ENCODE measurements around the gene CHD6. TPM values are rescaled to one million over a fixed set of nuclear protein-coding genes. Genes with fewer than 3 reads are reported as not detected.

The CHD6 gene
- total and polyA plus RNA-seq, 4 donors = 31.5 to 81.0 (median 49.7) TPM

- WGBS (ENCODE audit: insufficient coverage) = 95% methylated on average over 11 of the region's 11 CpGs
- Histone ChIP-seq H3K4me3 (ENCODE audit: low read depth, low read length) (no peak overlapping the region), H3K36me3 (ENCODE audit: control insufficient read depth, insufficient read depth, low read length) (peaks cover 22% of the 10 kb centered on the region), H3K4me1 (ENCODE audit: control insufficient read depth, insufficient read depth, low read length) (peaks cover 6% of the 10 kb centered on the region), H3K9me3 (ENCODE audit: control insufficient read depth, insufficient read depth, low read length) (no peaks in the 10 kb centered on the region), H3K27ac (ENCODE audit: low read depth, low read length) (no peak overlapping the region), H3K27me3 (ENCODE audit: control insufficient read depth, insufficient read depth, low read length) (no peaks in the 10 kb centered on the region)
- DNase-seq (ENCODE audit: low read depth in 4 of 6, low spot score in 6 of 6) = no peak
Measured at GRCh38 chr20:41357424-41358163, 260.6 kb downstream of the CHD6 start.

GRCh38 chr20:41356951-41357350 lies 261.2 kb downstream of the CHD6 start:
- Histone ChIP-seq H3K27ac (ENCODE audit: low read depth, low read length) (no peak overlapping the region), H3K36me3 (ENCODE audit: control insufficient read depth, insufficient read depth, low read length) (peaks cover 16% of the 10 kb centered on the region), H3K9me3 (ENCODE audit: control insufficient read depth, insufficient read depth, low read length) (no peaks in the 10 kb centered on the region), H3K4me3 (ENCODE audit: low read depth, low read length) (no peak overlapping the region), H3K27me3 (ENCODE audit: control insufficient read depth, insufficient read depth, low read length) (no peaks in the 10 kb centered on the region), H3K4me1 (ENCODE audit: control insufficient read depth, insufficient read depth, low read length) (no peaks in the 10 kb centered on the region)
- WGBS (ENCODE audit: insufficient coverage) = 92% methylated on average over 9 of the region's 13 CpGs
- DNase-seq (ENCODE audit: low read depth in 4 of 6, low spot score in 6 of 6) = no peak

- Histone ChIP-seq H3K27ac (ENCODE audit: low read depth, low read length) (no peak overlapping the region), H3K4me1 (ENCODE audit: control insufficient read depth, insufficient read depth, low read length) (no peaks in the 10 kb centered on the region), H3K36me3 (ENCODE audit: control insufficient read depth, insufficient read depth, low read length) (peaks cover 5% of the 10 kb centered on the region), H3K9me3 (ENCODE audit: control insufficient read depth, insufficient read depth, low read length) (no peaks in the 10 kb centered on the region), H3K4me3 (ENCODE audit: low read depth, low read length) (no peak overlapping the region), H3K27me3 (ENCODE audit: control insufficient read depth, insufficient read depth, low read length) (no peaks in the 10 kb centered on the region)
- DNase-seq (ENCODE audit: low read depth in 4 of 6, low spot score in 6 of 6) = no peak
- 94% methylated on average over 2 of the region's 7 CpGs for WGBS (ENCODE audit: insufficient coverage)
Measured at GRCh38 chr20:41355598-41356203, 262.5 kb downstream of the CHD6 start.

- H3K4me1 ChIP-seq (ENCODE audit: control insufficient read depth, insufficient read depth, low read length) = no peaks in the 10 kb centered on the region
- no peaks in the 10 kb centered on the region for H3K9me3 ChIP-seq (ENCODE audit: control insufficient read depth, insufficient read depth, low read length)
- no peak overlapping the region for H3K27ac ChIP-seq (ENCODE audit: low read depth, low read length)
- DNase-seq (ENCODE audit: low read depth in 4 of 6, low spot score in 6 of 6) = no peak
- H3K36me3 ChIP-seq (ENCODE audit: control insufficient read depth, insufficient read depth, low read length) = peaks cover 5% of the 10 kb centered on the region
- 100% methylated on average over 3 of the region's 3 CpGs for WGBS (ENCODE audit: insufficient coverage)
- no peak overlapping the region for H3K4me3 ChIP-seq (ENCODE audit: low read depth, low read length)
- H3K27me3 ChIP-seq (ENCODE audit: control insufficient read depth, insufficient read depth, low read length) = no peaks in the 10 kb centered on the region
Measured at GRCh38 chr20:41355192-41355591, 263.0 kb downstream of the CHD6 start.

- no peak for DNase-seq (ENCODE audit: low read depth in 4 of 6, low spot score in 6 of 6)
- no peaks in the 10 kb centered on the region for H3K27me3 ChIP-seq (ENCODE audit: control insufficient read depth, insufficient read depth, low read length)
- H3K9me3 ChIP-seq (ENCODE audit: control insufficient read depth, insufficient read depth, low read length) = no peaks in the 10 kb centered on the region
- H3K4me3 ChIP-seq (ENCODE audit: low read depth, low read length) = no peak overlapping the region
- H3K4me1 ChIP-seq (ENCODE audit: control insufficient read depth, insufficient read depth, low read length) = no peaks in the 10 kb centered on the region
- no peak overlapping the region for H3K27ac ChIP-seq (ENCODE audit: low read depth, low read length)
- peaks cover 8% of the 10 kb centered on the region for H3K36me3 ChIP-seq (ENCODE audit: control insufficient read depth, insufficient read depth, low read length)
Measured at GRCh38 chr20:41353530-41353929, 264.6 kb downstream of the CHD6 start.

- no peak for DNase-seq (ENCODE audit: low read depth in 4 of 6, low spot score in 6 of 6)
- H3K9me3 ChIP-seq (ENCODE audit: control insufficient read depth, insufficient read depth, low read length) = no peaks in the 10 kb centered on the region
- H3K27ac ChIP-seq (ENCODE audit: low read depth, low read length) = no peak overlapping the region
- 76% methylated on average over 5 of the region's 5 CpGs for WGBS (ENCODE audit: insufficient coverage)
- H3K36me3 ChIP-seq (ENCODE audit: control insufficient read depth, insufficient read depth, low read length) = peaks cover 8% of the 10 kb centered on the region
- no peaks in the 10 kb centered on the region for H3K27me3 ChIP-seq (ENCODE audit: control insufficient read depth, insufficient read depth, low read length)
- H3K4me1 ChIP-seq (ENCODE audit: control insufficient read depth, insufficient read depth, low read length) = no peaks in the 10 kb centered on the region
- H3K4me3 ChIP-seq (ENCODE audit: low read depth, low read length) = no peak overlapping the region
Measured at GRCh38 chr20:41352666-41353065, 265.5 kb downstream of the CHD6 start.

- WGBS (ENCODE audit: insufficient coverage) = 90% methylated on average over 4 of the region's 4 CpGs
- Histone ChIP-seq H3K36me3 (ENCODE audit: control insufficient read depth, insufficient read depth, low read length) (peaks cover 5% of the 10 kb centered on the region), H3K4me1 (ENCODE audit: control insufficient read depth, insufficient read depth, low read length) (no peaks in the 10 kb centered on the region), H3K4me3 (ENCODE audit: low read depth, low read length) (no peak overlapping the region), H3K9me3 (ENCODE audit: control insufficient read depth, insufficient read depth, low read length) (no peaks in the 10 kb centered on the region), H3K27me3 (ENCODE audit: control insufficient read depth, insufficient read depth, low read length) (no peaks in the 10 kb centered on the region), H3K27ac (ENCODE audit: low read depth, low read length) (no peak overlapping the region)
- no peak for DNase-seq (ENCODE audit: low read depth in 4 of 6, low spot score in 6 of 6)
Measured at GRCh38 chr20:41352106-41352505, 266.1 kb downstream of the CHD6 start.
